Endodermal cell (in vitro differentiated cells): Measurements from ENCODE around the gene EYA3. TPM values are rescaled to one million over a fixed set of nuclear protein-coding genes. Genes with fewer than 3 reads are reported as not detected.

Experiments
- DNase-seq: peaks from one replicate; pipeline ENCODE4 v3.0.0-alpha.2; 2017
- H3K27ac ChIP-seq: 2 replicates; pipeline ENCODE4 v1.5.1; 2013; ENCODE audit warnings: mild to moderate bottlenecking, low read depth, low read length, moderate library complexity
- H3K27me3 ChIP-seq: 2 replicates; pipeline ENCODE4 v1.6.1; 2013; ENCODE audit warnings: mild to moderate bottlenecking, low read length, moderate library complexity; ENCODE audit not compliant: insufficient read depth, control insufficient read depth, poor library complexity, severe bottlenecking
- H3K36me3 ChIP-seq: 2 replicates; pipeline ENCODE4 v1.7.0; 2013; ENCODE audit warnings: mild to moderate bottlenecking, low read length, moderate library complexity; ENCODE audit not compliant: control insufficient read depth, insufficient read depth
- H3K4me1 ChIP-seq: one replicate; pipeline ENCODE4 v1.7.0; 2013; ENCODE audit warnings: low read length; ENCODE audit not compliant: control insufficient read depth, insufficient read depth
- H3K4me3 ChIP-seq: 2 replicates; pipeline ENCODE4 v1.5.1; 2013; ENCODE audit warnings: mild to moderate bottlenecking, low read length, moderate library complexity
- H3K9ac ChIP-seq: 2 replicates; pipeline ENCODE4 v1.6.1; 2013; ENCODE audit warnings: mild to moderate bottlenecking, low read length, moderate library complexity; ENCODE audit not compliant: poor library complexity, severe bottlenecking; ENCODE audit errors: extremely low read depth
- H3K9me3 ChIP-seq: 2 replicates; pipeline ENCODE4 v1.6.1; 2013; ENCODE audit warnings: mild to moderate bottlenecking, low read length, moderate library complexity; ENCODE audit not compliant: control insufficient read depth
- H3K27ac Mint-ChIP-seq: 2 replicates; pipeline ENCODE4 v1.8.0; 2020; ENCODE audit warnings: mixed read lengths
- H3K27me3 Mint-ChIP-seq: 2 replicates; pipeline ENCODE4 v1.8.0; 2021; ENCODE audit warnings: mild to moderate bottlenecking, mixed read lengths; ENCODE audit not compliant: insufficient read depth
- H3K36me3 Mint-ChIP-seq: 2 replicates; pipeline ENCODE4 v1.8.0; 2020; ENCODE audit warnings: low read depth, mixed read lengths
- H3K4me1 Mint-ChIP-seq: 2 replicates; pipeline ENCODE4 v1.8.0; 2020; ENCODE audit warnings: mixed read lengths
- H3K4me3 Mint-ChIP-seq: 2 replicates; pipeline ENCODE4 v1.8.0; 2020; ENCODE audit warnings: mild to moderate bottlenecking, moderate library complexity, mixed read lengths
- H3K9me3 Mint-ChIP-seq: 2 replicates; pipeline ENCODE4 v1.8.0; 2020; ENCODE audit warnings: mild to moderate bottlenecking, mixed read lengths
- WGBS, 2 experiments: methylation state at CpG; one replicate each; pipeline versions ENCODE4 v1.1.5 to v1.1.7; 2013; ENCODE audit warnings: missing lambda C conversion rate in 2 of 2, mixed read lengths in 1 of 2; ENCODE audit not compliant: insufficient coverage in 1 of 2, insufficient read length in 1 of 2; 5-methylcytosine and 5-hydroxymethylcytosine counted together
- total RNA-seq, 2 donors: library from RNA; stranded (reverse); fragmentation: NEBNext Ultra II Directional in 1 of 2; extraction: Animal tissue kit (Norgen Biotek cat#: 25700) in 1 of 2; gene quantifications; 2 replicates in 1 of 2; 3 replicates in 1 of 2; pipeline ENCODE4 v1.2.1, GENCODE V29; 2021
- TF ChIP-seq, protein P1 (sequence below): fragments of 200-600 bp; sonication (generic); conservative IDR thresholded peaks from 2 replicates; pipeline ENCODE4 v1.5.0; 2021; ENCODE audit warnings: antibody characterized with exemption, mild to moderate bottlenecking

The EYA3 gene
- total RNA-seq, 2 donors from 2014 or later, result 29.3 to 32.8 TPM

DNA sequence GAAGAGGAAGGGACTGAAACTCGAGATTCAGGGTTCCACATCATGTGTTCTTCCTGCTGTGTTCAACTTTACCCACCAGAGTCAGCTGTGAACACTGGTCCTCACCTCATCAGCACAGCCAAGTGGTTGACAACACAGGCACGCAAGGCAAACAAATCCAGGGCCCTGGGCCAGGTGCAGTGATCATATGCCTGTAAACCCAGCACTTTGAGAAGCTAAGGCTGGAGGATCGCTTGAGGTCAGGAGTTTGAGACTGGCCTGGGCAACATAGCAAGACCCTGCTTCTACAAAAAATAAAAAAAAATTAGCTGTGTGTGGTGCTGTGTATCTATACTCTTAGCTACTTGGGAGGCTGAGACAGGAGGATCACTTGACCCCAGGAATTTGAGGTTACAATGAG, 137.0 kb downstream of the EYA3 start:
- Histone ChIP-seq H3K4me1 (no peaks in the 10 kb centered on the region), H3K27me3 (no peaks in the 10 kb centered on the region), H3K36me3 (no peaks in the 10 kb centered on the region), H3K4me3 (no peak overlapping the region), H3K9me3 (no peaks in the 10 kb centered on the region), H3K9ac (no peak overlapping the region), H3K27ac (no peak overlapping the region)
- Mint-ChIP-seq H3K27me3 (no peaks in the 10 kb centered on the region), H3K27ac (no peak overlapping the region), H3K9me3 (no peaks in the 10 kb centered on the region), H3K4me3 (no peak overlapping the region), H3K4me1 (peaks cover 4% of the 10 kb centered on the region), H3K36me3 (peaks cover 3% of the 10 kb centered on the region)
- TF ChIP-seq, protein P1, sequence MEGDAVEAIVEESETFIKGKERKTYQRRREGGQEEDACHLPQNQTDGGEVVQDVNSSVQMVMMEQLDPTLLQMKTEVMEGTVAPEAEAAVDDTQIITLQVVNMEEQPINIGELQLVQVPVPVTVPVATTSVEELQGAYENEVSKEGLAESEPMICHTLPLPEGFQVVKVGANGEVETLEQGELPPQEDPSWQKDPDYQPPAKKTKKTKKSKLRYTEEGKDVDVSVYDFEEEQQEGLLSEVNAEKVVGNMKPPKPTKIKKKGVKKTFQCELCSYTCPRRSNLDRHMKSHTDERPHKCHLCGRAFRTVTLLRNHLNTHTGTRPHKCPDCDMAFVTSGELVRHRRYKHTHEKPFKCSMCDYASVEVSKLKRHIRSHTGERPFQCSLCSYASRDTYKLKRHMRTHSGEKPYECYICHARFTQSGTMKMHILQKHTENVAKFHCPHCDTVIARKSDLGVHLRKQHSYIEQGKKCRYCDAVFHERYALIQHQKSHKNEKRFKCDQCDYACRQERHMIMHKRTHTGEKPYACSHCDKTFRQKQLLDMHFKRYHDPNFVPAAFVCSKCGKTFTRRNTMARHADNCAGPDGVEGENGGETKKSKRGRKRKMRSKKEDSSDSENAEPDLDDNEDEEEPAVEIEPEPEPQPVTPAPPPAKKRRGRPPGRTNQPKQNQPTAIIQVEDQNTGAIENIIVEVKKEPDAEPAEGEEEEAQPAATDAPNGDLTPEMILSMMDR, result no peak
- 71 to 73% methylated on average over 2 to 3 of the region's 3 CpGs for whole genome bisulfite sequencing, 2 experiments
- DNase-seq, result no peak

DNA sequence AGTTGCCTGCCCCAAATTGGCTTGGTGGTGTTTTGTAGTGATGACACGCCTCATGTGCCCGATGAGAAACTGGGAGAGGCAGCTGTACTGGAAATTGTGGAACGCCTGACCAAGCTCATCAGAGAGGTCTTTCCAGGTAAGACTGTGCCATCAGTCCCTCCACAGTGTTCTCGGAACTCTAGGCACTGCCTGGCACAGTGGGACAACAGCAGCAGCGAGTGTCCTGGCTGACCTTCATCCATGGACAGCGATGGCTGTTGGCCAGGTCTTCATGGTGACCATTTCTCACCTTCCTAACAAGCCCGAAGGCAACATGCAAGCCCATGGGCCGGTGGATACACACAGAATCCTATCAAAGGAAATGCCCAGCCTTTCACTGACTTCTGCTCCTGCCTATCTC, 139.4 kb downstream of the EYA3 start:
- TF ChIP-seq, protein P1, result no peak
- H3K9me3 ChIP-seq, result no peaks in the 10 kb centered on the region
- no peak overlapping the region for H3K27ac ChIP-seq
- no peak overlapping the region for H3K4me3 ChIP-seq
- Mint-ChIP-seq H3K4me3 (no peak overlapping the region), H3K36me3 (peaks cover 3% of the 10 kb centered on the region), H3K4me1 (no peaks in the 10 kb centered on the region), H3K9me3 (no peaks in the 10 kb centered on the region), H3K27ac (no peak overlapping the region), H3K27me3 (no peaks in the 10 kb centered on the region)
- 93 to 94% methylated on average over 8 of the region's 8 CpGs for WGBS, 2 experiments
- no peak overlapping the region for H3K9ac ChIP-seq
- DNase-seq, result no peak
- peaks cover 3% of the 10 kb centered on the region for H3K4me1 ChIP-seq
- H3K27me3 ChIP-seq, result no peaks in the 10 kb centered on the region
- H3K36me3 ChIP-seq, result no peaks in the 10 kb centered on the region

- H3K27ac Mint-ChIP-seq, result no peak overlapping the region
Measured at GRCh38 chr1:27945020-27945419, 143.4 kb downstream of the EYA3 start.

More at GRCh38 chr1:27945020-27945419, 143.4 kb downstream of the EYA3 start:
- Mint-ChIP-seq H3K4me3 (no peak overlapping the region), H3K27me3 (no peaks in the 10 kb centered on the region), H3K4me1 (peaks cover 3% of the 10 kb centered on the region), H3K9me3 (no peaks in the 10 kb centered on the region), H3K36me3 (peaks cover 3% of the 10 kb centered on the region)
- Histone ChIP-seq H3K27ac (no peak overlapping the region), H3K4me3 (no peak overlapping the region), H3K9me3 (no peaks in the 10 kb centered on the region), H3K9ac (no peak overlapping the region), H3K36me3 (no peaks in the 10 kb centered on the region), H3K27me3 (no peaks in the 10 kb centered on the region), H3K4me1 (peaks cover 3% of the 10 kb centered on the region)
- 93 to 100% methylated on average over 1 to 5 of the region's 5 CpGs for WGBS, 2 experiments
- TF ChIP-seq, protein P1, result no peak
- no peak for DNase-seq
